K562 (cell line): ENCODE data around the gene SLC6A20. TPM values are rescaled to one million over a fixed set of nuclear protein-coding genes. Genes with fewer than 3 reads are reported as not detected.

Experiments used
- ATAC-seq: fragments of 200-7000 bp; cut with Tn5 transposase; 3 replicates; pipeline ENCODE4 v1.9.1; 2020; ENCODE audit warnings: moderate library complexity
- BruUV-seq: library from RNA; stranded (reverse); fragments of 400-500 nt; replicated peaks from 2 replicates; lab custom pipeline; 2021; lab: Mats Ljungman, UMichigan
- CTCF ChIA-PET: fragments of 300-600 bp; formaldehyde crosslinking; extraction: SDS; loops from one replicate; lab custom pipeline; 2021; ENCODE audit warnings: low intra/inter-chr PET ratio; lab: Yijun Ruan, JAX
- POLR2A ChIA-PET: fragments of 300-600, 350-650 bp; sonication (Branson Sonifier 250); formaldehyde crosslinking; extraction: SDS; loops from one replicate; lab custom pipeline; 2021; ENCODE audit warnings: antibody characterized with exemption, inconsistent platforms; lab: Yijun Ruan, JAX
- DNase-seq, 4 experiments: peaks; one replicate each; pipeline versions ENCODE4 v3.0.0 to v3.0.0-alpha.2; 2011 to 2018; ENCODE audit warnings: low spot score in 3 of 4, mixed read lengths in 3 of 4; ENCODE audit errors: extremely low read depth in 1 of 4
- FAIRE-seq: peaks from 2 replicates; lab custom pipeline; 2011; peaks lifted over from hg19 to GRCh38; lab: Jason Lieb, UNC
- H2AFZ ChIP-seq: 2 replicates; pipeline ENCODE4 v1.6.0; 2011; ENCODE audit warnings: low read depth, low read length, control low read depth, inconsistent platforms
- H3K27ac ChIP-seq: fragments of 200-600 bp; 3 replicates; pipeline ENCODE4 v1.8.0; 2011; ENCODE audit warnings: low read depth, mild to moderate bottlenecking, control low read depth, inconsistent platforms, low read length, moderate library complexity, mixed read lengths; ENCODE audit errors: extremely low read depth
- H3K27me3 ChIP-seq, 2 experiments: fragments of 300-600 bp in 1 of 2; 2 replicates in 1 of 2; 3 replicates in 1 of 2; pipeline versions ENCODE4 v1.6.0 to v1.8.0; 2011; ENCODE audit warnings: inconsistent platforms in 2 of 2, low read length in 2 of 2, mild to moderate bottlenecking in 1 of 2, mixed read lengths in 1 of 2, moderate library complexity in 1 of 2; ENCODE audit not compliant: control insufficient read depth in 2 of 2, insufficient read depth in 2 of 2
- H3K36me3 ChIP-seq: fragments of 300-600 bp; 3 replicates; pipeline ENCODE4 v1.8.0; 2011; ENCODE audit warnings: mild to moderate bottlenecking, low read length, inconsistent platforms; ENCODE audit not compliant: control insufficient read depth, insufficient read depth
- H3K4me1 ChIP-seq, 2 experiments: fragments of 200-600 bp in 1 of 2; replicated peaks in 1 of 2; 2 replicates in 1 of 2; 3 replicates in 1 of 2; pipeline versions ENCODE4 v1.5.1 to v1.8.0; 2011; ENCODE audit warnings: inconsistent platforms in 2 of 2, low read length in 2 of 2, mild to moderate bottlenecking in 1 of 2, mixed read lengths in 1 of 2, moderate library complexity in 1 of 2; ENCODE audit not compliant: control insufficient read depth in 2 of 2, insufficient read depth in 2 of 2
- H3K4me2 ChIP-seq: 2 replicates; pipeline ENCODE4 v1.6.1; 2011; ENCODE audit warnings: low read length, control low read depth, inconsistent platforms, mixed read lengths; ENCODE audit not compliant: insufficient read depth
- H3K4me3 ChIP-seq: fragments of 200-600 bp; sonication (generic), shearing (Covaris generic); 2 replicates; pipeline ENCODE4 v1.5.1; 2016; ENCODE audit warnings: control low read depth, inconsistent platforms
- H3K79me2 ChIP-seq: fragments of 200-600 bp; 3 replicates; pipeline ENCODE4 v1.8.0; 2011; ENCODE audit warnings: low read length, inconsistent platforms; ENCODE audit not compliant: control insufficient read depth, insufficient read depth
- H3K9ac ChIP-seq, 2 experiments: 2 replicates each; pipeline versions ENCODE4 v1.6.0 to v1.6.1; 2011; ENCODE audit warnings: low read depth in 2 of 2, low read length in 2 of 2, control low read depth in 1 of 2, inconsistent platforms in 1 of 2, mild to moderate bottlenecking in 1 of 2, mixed read lengths in 1 of 2; ENCODE audit not compliant: insufficient read depth in 1 of 2
- H3K9me1 ChIP-seq: one replicate; pipeline ENCODE4 v1.6.0; 2011; ENCODE audit warnings: inconsistent platforms, mild to moderate bottlenecking, low read length, moderate library complexity; ENCODE audit not compliant: control insufficient read depth, insufficient read depth
- H3K9me3 ChIP-seq: replicated peaks from 2 replicates; pipeline ENCODE4 v1.5.1; 2011; ENCODE audit warnings: low read depth, low read length, inconsistent platforms; ENCODE audit not compliant: control insufficient read depth, insufficient read depth
- H4K20me1 ChIP-seq: replicated peaks from 2 replicates; pipeline ENCODE4 v1.6.1; 2011; ENCODE audit warnings: low read length, inconsistent platforms, mixed read lengths; ENCODE audit not compliant: control insufficient read depth, insufficient read depth
- FOXA1 ChIP-seq: fragments of 450-650 bp; IDR thresholded peaks from 2 replicates; pipeline ENCODE4 v1.6.1; 2016; ENCODE audit warnings: mild to moderate bottlenecking, borderline replicate concordance
- MTA1 ChIP-seq: fragments of 450-650 bp; IDR thresholded peaks from 2 replicates; pipeline ENCODE4 v1.6.1; 2017; ENCODE audit warnings: borderline replicate concordance
- RAD21 ChIP-seq, 2 experiments: fragments of 250-450 bp in 1 of 2; fragments of 450-650 bp in 1 of 2; sonication (Bioruptor Pico) in 1 of 2; formaldehyde crosslinking in 1 of 2; IDR thresholded peaks in 1 of 2; conservative IDR thresholded peaks in 1 of 2; 2 replicates each; pipeline versions ENCODE4 v1.4.0 to v1.8.0; 2020 to 2022; ENCODE audit warnings: mild to moderate bottlenecking in 2 of 2, moderate library complexity in 1 of 2
- ZNF184 ChIP-seq: sonication (generic); formaldehyde crosslinking; IDR thresholded peaks from 2 replicates; pipeline ENCODE4 v1.5.0; 2020; ENCODE audit warnings: missing genetic modification reagents
- ZNF445 ChIP-seq: fragments of 250-450 bp; sonication (Bioruptor Pico); IDR thresholded peaks from 2 replicates; pipeline ENCODE4 v1.4.0; 2020; ENCODE audit warnings: low read depth, mild to moderate bottlenecking, moderate library complexity
- WGBS: fragments of 100-300 bp; shearing (Covaris generic); methylation state at CpG from one replicate; pipeline ENCODE4 v1.1.6; 2016; ENCODE audit warnings: low coverage, mixed read lengths; ENCODE audit not compliant: insufficient coverage; ENCODE audit errors: missing lambda C conversion rate; 5-methylcytosine and 5-hydroxymethylcytosine counted together
- in situ Hi-C: fragments of 300-500 bp; cut with MboI; formaldehyde crosslinking; loops from 4 replicates; pipeline ENCODE4 v1.15.0; 2018; ENCODE audit warnings: inconsistent platforms, mixed read lengths
- intact Hi-C: fragments of 100-400 bp; cut with micrococcal nuclease; formaldehyde crosslinking; loops from 2 replicates; pipeline ENCODE4 v1.14.2; 2022
- polyA plus RNA-seq, 8 experiments: library from polyadenylated mRNA; depleted of rRNA in 4 of 8; stranded (reverse) in 5 of 8; unstranded in 3 of 8; fragments of >200 nt; fragmentation: Nextera tagmentation in 2 of 8; fragmentation: Illumina TruSeq in 1 of 8; extraction: Ambion mirVana in 2 of 8; extraction: Trizol in 1 of 8; gene quantifications; 2 replicates each; pipeline versions ENCODE4 v1.2.1 to v1.2.3, GENCODE V29; 2011 to 2014; ENCODE audit warnings: inconsistent platforms in 1 of 8, missing spikeins in 1 of 8
- total RNA-seq, 7 experiments: library from RNA; depleted of rRNA in 6 of 7; stranded (reverse); fragments of >200 nt in 6 of 7; fragmentation: Illumina TruSeq in 2 of 7; extraction: Trizol in 2 of 7; gene quantifications; 2 replicates each; pipeline versions ENCODE4 v1.2.1 to v1.2.3, GENCODE V29; 2011 to 2021; ENCODE audit warnings: low replicate concordance in 1 of 7
- TF ChIP-seq, protein P1 (sequence below): fragments of 450-650 bp; IDR thresholded peaks from 2 replicates; pipeline ENCODE4 v1.6.1; 2014; ENCODE audit warnings: low read depth, mild to moderate bottlenecking, moderate library complexity, borderline replicate concordance
- TF ChIP-seq, protein P2 (sequence below): IDR thresholded peaks from 2 replicates; pipeline ENCODE4 v1.6.1; 2011; ENCODE audit warnings: borderline replicate concordance, low read depth, mild to moderate bottlenecking, moderate library complexity, low read length; ENCODE audit not compliant: insufficient read depth, poor library complexity, severe bottlenecking

SLC6A20 gene
- total and polyA plus RNA-seq, 9 of the 15 experiments (the other 6 are each of a cell fraction or from before 2014, with no cell fraction given), result not detected

DNA sequence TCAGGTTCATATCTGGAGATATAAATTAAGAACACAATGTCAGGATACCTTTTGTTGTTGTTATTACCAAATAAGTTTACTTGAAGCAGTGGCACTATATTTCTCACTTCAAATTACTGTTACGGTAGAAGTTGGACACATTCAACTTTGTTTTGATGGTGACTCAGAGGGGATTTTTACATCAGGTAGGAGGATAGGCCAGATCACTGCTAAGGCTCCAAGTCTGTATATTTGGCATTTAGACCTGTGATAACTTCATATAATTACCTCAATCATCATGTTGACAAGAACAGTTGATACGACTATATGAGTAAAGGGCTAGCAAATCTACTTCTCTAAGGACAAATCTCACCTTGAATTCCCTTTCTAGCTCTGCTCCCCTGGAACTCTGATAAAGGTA lies 30.0 kb upstream of the SLC6A20 start:
- ATAC-seq (no peak), FAIRE-seq (no peak), DNase-seq (no peak)
- in situ Hi-C loops, result no loop called here
- BruUV-seq, result no TSS peak
- ChIA-PET CTCF (no interaction called here), POLR2A (interaction anchor here (0.9 to 1.6 kb wide), 3 partner anchors 10 to 25 kb away, joined by 3 to 4 read pairs (median 3); no protein-coding TSS in a partner anchor)
- Histone ChIP-seq H3K4me3 (no peak overlapping the region), H3K27ac (no peak overlapping the region), H2AFZ (no peak overlapping the region), H3K9me1 (no peaks in the 10 kb centered on the region), H4K20me1 (no peaks in the 10 kb centered on the region), H3K9ac (no peak overlapping the region), H3K79me2 (no peaks in the 10 kb centered on the region), H3K9me3 (no peaks in the 10 kb centered on the region), H3K4me1 (no peaks in the 10 kb centered on the region), H3K36me3 (0 out of 3 replicates have a peak, but pooled peaks cover 3% of the 10 kb centered on the region), H3K27me3 (no peaks in the 10 kb centered on the region), H3K4me2 (no peak overlapping the region)
- TF ChIP-seq, protein P1, sequence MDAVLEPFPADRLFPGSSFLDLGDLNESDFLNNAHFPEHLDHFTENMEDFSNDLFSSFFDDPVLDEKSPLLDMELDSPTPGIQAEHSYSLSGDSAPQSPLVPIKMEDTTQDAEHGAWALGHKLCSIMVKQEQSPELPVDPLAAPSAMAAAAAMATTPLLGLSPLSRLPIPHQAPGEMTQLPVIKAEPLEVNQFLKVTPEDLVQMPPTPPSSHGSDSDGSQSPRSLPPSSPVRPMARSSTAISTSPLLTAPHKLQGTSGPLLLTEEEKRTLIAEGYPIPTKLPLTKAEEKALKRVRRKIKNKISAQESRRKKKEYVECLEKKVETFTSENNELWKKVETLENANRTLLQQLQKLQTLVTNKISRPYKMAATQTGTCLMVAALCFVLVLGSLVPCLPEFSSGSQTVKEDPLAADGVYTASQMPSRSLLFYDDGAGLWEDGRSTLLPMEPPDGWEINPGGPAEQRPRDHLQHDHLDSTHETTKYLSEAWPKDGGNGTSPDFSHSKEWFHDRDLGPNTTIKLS, result no peak
- no peak for TF ChIP-seq ZNF184 (CRISPR knock-in tag)
- TF ChIP-seq MTA1, result no peak
- TF ChIP-seq, protein P2, sequence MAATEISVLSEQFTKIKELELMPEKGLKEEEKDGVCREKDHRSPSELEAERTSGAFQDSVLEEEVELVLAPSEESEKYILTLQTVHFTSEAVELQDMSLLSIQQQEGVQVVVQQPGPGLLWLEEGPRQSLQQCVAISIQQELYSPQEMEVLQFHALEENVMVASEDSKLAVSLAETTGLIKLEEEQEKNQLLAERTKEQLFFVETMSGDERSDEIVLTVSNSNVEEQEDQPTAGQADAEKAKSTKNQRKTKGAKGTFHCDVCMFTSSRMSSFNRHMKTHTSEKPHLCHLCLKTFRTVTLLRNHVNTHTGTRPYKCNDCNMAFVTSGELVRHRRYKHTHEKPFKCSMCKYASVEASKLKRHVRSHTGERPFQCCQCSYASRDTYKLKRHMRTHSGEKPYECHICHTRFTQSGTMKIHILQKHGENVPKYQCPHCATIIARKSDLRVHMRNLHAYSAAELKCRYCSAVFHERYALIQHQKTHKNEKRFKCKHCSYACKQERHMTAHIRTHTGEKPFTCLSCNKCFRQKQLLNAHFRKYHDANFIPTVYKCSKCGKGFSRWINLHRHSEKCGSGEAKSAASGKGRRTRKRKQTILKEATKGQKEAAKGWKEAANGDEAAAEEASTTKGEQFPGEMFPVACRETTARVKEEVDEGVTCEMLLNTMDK, result no peak
- no peak for TF ChIP-seq ZNF445 (CRISPR knock-in tag)
- TF ChIP-seq RAD21 (CRISPR knock-in tag; conservative IDR thresholded peaks at IDR 0.05 in 1 of 2, IDR thresholded peaks at IDR 0.05 in 1 of 2), result no peak
- TF ChIP-seq FOXA1, result no peak
- intact Hi-C loops, result no loop called here
- 35% methylated on average over 2 of the region's 2 CpGs for WGBS
